Stimulated activated naive B cell treated with anti-CD40 and anti-IgM and Interleukin-4, amounts not matched to agents 10 μg/mL and 1 μg/mL and 100 μg/mL, for 72 hours (primary cell): ENCODE measurements around the gene MSI2.
A peak's percentile ranks its signal among the peaks of the same experiment; 100 is the strongest.

Experiments
- ATAC-seq, 2 donors: fragments of 150-1000 bp; cut with Tn5 transposase; replicated peaks; 2 replicates each; pipeline ENCODE4 v1.10.0; 2021; ENCODE audit warnings: moderate library complexity in 1 of 2
- DNase-seq: peaks from one replicate; pipeline ENCODE4 v3.0.0; 2021
- H3K27ac Mint-ChIP-seq: one replicate; pipeline ENCODE4 v1.8.0; 2022; ENCODE audit warnings: mild to moderate bottlenecking, mixed read lengths
- H3K27me3 Mint-ChIP-seq, 2 donors: one replicate each; pipeline ENCODE4 v1.8.0; 2022; ENCODE audit warnings: mixed read lengths in 2 of 2
- H3K36me3 Mint-ChIP-seq, 2 donors: one replicate each; pipeline ENCODE4 v1.8.0; 2022; ENCODE audit warnings: mixed read lengths in 2 of 2, mild to moderate bottlenecking in 1 of 2
- H3K4me1 Mint-ChIP-seq, 2 donors: one replicate each; pipeline ENCODE4 v1.8.0; 2022; ENCODE audit warnings: mixed read lengths in 2 of 2, mild to moderate bottlenecking in 1 of 2
- H3K4me3 Mint-ChIP-seq, 2 donors: one replicate each; pipeline ENCODE4 v1.8.0; 2022; ENCODE audit warnings: mild to moderate bottlenecking in 2 of 2, mixed read lengths in 2 of 2, moderate library complexity in 1 of 2
- H3K9me3 Mint-ChIP-seq, 2 donors: one replicate each; pipeline ENCODE4 v1.8.0; 2022; ENCODE audit warnings: mixed read lengths in 2 of 2, mild to moderate bottlenecking in 1 of 2

Gene MSI2

DNA sequence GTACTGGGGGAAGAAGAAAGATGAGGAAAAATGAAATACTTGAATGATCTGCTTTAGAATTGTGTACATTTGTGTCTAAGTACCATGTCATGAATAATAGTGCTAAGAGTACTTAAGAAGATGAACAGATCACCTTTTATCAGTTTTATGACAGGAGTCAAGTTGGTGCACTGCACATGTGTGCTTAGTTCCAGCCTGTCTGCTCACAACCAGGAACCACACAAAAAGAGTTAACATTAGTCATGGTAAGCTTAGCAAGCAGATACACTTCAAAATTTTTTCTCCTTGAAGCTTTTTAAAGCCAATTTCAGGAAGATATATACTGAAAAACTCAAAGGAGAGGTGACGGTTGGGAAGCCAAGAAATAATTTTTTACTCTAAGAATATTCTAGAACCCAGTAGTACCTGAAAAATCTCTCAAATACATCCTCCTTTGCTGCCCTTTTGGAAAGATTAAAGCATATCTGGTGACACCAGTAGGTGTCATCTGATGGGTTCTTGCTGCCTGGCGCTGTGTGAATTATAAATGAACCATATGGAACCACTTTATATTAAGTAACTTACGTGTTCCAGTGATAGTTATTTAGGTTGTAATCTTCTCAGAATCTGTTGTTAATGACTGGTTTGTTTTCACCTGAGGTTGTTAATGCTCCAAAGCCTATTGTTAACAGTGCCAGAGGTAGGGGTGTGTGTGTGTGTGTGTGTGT is 93.4 kb downstream of the MSI2 start:
- peaks cover 18 to 24% of the 10 kb centered on the region in 2 donors for H3K4me1 Mint-ChIP-seq

DNA sequence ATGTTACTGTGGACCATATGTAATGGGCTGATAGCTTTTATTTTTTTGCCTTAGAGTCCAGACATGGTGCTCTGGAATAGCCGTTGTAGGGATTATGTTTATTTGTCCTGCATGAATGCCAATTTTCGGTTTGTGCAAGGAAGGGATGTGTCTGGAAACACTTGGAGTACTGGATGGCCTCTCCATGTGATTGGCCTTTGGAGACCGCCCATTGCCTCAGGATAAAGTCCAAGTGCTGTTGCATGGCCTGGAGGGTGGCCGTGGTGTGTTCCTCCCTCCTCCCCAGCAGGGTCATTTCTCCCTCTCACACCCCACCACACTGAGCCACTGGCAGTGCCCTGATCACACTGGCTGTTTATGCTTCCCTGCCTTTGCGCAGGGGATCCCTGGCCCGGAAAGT is 93.9 kb downstream of the MSI2 start:
- H3K27ac Mint-ChIP-seq, result no peak overlapping the region
- no peak for ATAC-seq
- H3K27me3 Mint-ChIP-seq, result no peaks in the 10 kb centered on the region
- H3K9me3 Mint-ChIP-seq, result no peaks in the 10 kb centered on the region
- H3K4me3 Mint-ChIP-seq, result no peak overlapping the region
- no peak for DNase-seq
- peaks cover 40 to 60% of the 10 kb centered on the region in 2 donors for H3K36me3 Mint-ChIP-seq
- peaks cover 21 to 30% of the 10 kb centered on the region in 2 donors for H3K4me1 Mint-ChIP-seq

More for the DNA sequence above, 93.4 kb downstream of the MSI2 start:
- Mint-ChIP-seq H3K4me3 (no peak overlapping the region), H3K9me3 (no peaks in the 10 kb centered on the region), H3K27me3 (no peaks in the 10 kb centered on the region), H3K36me3 (peaks cover 37 to 57% of the 10 kb centered on the region in 2 donors), H3K27ac (no peak overlapping the region)
- DNase-seq (no peak), ATAC-seq (no peak)

DNA sequence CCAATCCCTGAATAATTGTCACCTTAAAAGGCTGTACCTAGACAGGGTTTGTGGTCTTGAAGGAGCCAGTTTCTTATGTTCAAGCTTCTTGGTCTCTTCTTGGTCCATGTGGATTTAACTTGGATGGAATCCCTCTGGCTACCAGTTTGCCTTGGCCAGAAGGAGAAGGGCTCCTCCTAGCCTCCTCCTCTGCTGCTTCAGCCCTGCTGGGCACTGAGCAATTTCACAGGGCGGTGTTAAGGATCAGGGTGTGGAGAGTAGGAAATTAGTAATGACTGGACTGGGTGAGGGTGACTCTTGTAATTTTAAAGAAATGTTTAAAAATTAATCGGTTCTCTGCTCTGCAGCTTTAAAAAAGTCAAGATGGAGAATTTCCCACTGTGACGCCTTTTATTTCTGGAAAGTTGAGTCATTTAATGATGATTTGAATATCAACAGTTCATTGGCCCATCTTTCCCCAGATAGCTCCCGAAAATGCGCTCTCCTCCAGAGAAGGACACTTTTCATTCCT is 96.4 kb downstream of the MSI2 start:
- Mint-ChIP-seq H3K36me3 (peaks cover 37 to 45% of the 10 kb centered on the region in 2 donors), H3K27ac (no peak overlapping the region), H3K4me3 (no peak overlapping the region), H3K4me1 (peaks cover 41 to 53% of the 10 kb centered on the region in 2 donors), H3K9me3 (no peaks in the 10 kb centered on the region), H3K27me3 (no peaks in the 10 kb centered on the region)
- ATAC-seq, result no peak
- no peak for DNase-seq

DNA sequence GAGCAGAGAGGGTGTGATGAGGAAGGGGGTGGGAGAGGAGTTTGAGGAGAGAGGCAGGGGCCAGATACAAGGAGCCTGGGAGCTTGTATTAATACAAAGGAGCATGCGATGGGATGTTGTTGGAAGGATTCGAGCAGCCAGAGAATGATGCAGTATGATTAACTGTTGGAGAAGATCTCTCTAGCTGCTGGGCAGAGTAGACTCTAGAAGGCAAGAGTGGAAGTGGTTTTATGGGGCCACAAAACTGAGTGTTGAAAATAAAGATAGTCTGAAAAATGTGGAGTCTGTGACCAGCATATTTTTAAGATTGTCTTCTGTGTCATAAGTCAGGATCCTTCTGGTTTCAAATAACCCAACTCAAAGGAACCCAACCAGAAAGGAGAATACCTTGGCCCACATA is 98.3 kb downstream of the MSI2 start:
- Mint-ChIP-seq H3K4me1 (peaks cover 46 to 61% of the 10 kb centered on the region in 2 donors), H3K4me3 (no peak overlapping the region), H3K27ac (peak overlapping the region; percentile 6), H3K9me3 (no peaks in the 10 kb centered on the region), H3K36me3 (peaks cover 26 to 32% of the 10 kb centered on the region in 2 donors), H3K27me3 (no peaks in the 10 kb centered on the region)
- no peak for DNase-seq
- ATAC-seq, result no peak

DNA sequence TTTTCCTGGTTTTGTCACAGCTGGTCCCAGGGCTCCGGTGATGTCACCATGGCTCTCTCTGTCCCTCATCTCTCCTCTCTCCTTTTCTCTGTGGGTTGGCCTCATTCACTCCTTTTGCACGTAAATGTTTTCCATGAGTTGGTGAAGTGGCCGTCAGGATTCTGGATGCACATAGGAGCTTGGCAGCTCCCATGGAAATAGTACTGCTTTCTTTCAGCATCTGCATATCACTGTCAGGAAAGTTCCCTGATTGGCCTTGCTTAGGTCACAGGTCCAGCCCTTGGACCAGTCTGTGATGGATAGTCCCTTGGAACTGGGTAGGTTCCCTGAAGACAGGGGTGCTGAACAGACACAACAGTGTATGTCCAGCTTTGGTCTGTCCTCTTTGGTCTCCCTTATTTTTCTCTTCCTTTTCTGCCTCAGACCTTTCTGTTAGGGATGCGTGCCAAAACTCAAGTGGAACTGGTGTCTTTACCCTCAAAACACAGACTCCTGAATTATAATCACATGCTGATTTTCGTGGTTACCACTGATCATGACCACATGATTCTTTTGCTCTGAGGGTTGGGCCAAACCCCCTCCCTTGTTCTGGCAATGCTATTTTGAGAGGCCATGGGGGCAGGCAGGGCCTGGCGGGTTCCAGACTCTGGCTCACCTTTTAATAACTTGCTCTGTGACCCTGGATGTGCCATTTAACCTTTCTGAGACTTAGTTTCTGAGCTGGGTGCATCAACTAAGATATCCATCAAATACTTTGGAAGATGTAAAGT is 99.0 kb downstream of the MSI2 start:
- peaks cover 48 to 67% of the 10 kb centered on the region in 2 donors for H3K4me1 Mint-ChIP-seq

DNA sequence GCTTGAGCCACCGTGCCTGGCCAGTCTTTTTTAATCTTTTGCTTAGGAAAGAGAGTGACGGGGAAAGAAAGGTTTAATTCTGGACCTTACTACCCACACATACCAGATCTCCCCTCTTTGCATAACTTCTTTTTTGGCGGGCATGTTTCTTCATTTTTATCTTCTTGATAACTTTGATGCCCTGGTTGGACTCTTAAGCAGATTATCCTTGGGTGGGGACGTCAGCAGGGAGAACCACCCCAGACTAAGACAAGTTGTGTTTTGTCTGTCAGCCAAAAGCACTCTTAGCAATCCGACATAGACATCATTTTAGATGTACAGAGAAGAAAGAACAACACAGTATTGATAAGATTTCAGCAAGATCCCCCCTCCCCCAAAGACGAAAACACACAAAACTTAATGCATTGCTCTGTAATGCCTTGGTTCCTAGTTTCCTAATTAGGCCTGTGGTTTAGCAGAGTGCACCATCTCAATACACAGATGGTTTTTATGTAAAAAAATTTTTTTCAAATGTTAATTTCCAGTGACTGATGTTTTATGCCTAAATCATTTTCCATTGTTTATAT is 99.9 kb downstream of the MSI2 start:
- Mint-ChIP-seq H3K4me3 (peak overlapping the region; percentile 80), H3K4me1 (peaks cover 46 to 68% of the 10 kb centered on the region in 2 donors), H3K27me3 (no peaks in the 10 kb centered on the region), H3K9me3 (no peaks in the 10 kb centered on the region), H3K36me3 (peaks cover 18 to 24% of the 10 kb centered on the region in 2 donors), H3K27ac (peak overlapping the region; percentile 45)
- ATAC-seq (peak in 1 of 2 donors; percentile 30), DNase-seq (no peak)

More for the DNA sequence above, 99.0 kb downstream of the MSI2 start:
- no peak for DNase-seq
- peak in 1 of 2 donors; percentile 17 for ATAC-seq
- Mint-ChIP-seq H3K36me3 (peaks cover 26 to 32% of the 10 kb centered on the region in 2 donors), H3K27me3 (no peaks in the 10 kb centered on the region), H3K27ac (peak overlapping the region; percentile 25), H3K4me3 (no peak overlapping the region), H3K9me3 (no peaks in the 10 kb centered on the region)

DNA sequence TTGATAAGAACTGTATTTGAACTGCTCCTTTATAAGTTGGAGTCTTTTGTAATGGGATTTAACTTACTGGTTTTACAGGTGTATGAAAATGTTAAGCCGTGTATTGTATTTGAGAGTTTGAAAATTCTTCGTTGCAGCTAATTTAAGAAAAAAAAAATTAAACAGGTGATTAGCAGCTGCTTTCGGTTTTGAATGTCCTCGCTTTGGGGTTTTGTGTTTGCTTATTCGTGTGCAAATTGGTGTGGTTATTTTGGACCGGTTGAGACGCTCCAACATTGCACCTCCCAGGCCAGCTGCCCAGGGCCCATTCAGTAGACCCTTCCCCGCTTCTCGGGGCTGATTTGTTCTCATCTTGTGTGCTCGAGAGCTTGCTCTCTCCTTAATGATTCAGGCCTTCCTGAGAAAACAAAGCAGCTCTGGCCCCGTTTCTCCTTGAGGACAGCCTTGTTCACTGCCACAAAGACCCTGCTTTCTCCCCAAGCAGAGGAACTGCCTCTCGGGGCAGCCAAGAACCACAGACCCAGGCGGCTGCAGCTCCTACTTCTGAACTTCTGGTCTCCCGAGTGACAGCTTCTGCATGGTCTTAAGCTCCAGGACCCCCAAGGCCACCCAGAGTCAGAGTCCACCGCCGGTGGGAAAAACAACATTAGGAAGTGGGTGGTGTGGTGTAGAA is 100.5 kb downstream of the MSI2 start:
- Mint-ChIP-seq H3K4me3 (peak overlapping the region; percentile 80), H3K9me3 (no peaks in the 10 kb centered on the region), H3K4me1 (peaks cover 46 to 68% of the 10 kb centered on the region in 2 donors), H3K27me3 (no peaks in the 10 kb centered on the region), H3K36me3 (peaks cover 12 to 20% of the 10 kb centered on the region in 2 donors), H3K27ac (peak overlapping the region; percentile 90)
- ATAC-seq (peak; percentile 16 to 29), DNase-seq (no peak)

DNA sequence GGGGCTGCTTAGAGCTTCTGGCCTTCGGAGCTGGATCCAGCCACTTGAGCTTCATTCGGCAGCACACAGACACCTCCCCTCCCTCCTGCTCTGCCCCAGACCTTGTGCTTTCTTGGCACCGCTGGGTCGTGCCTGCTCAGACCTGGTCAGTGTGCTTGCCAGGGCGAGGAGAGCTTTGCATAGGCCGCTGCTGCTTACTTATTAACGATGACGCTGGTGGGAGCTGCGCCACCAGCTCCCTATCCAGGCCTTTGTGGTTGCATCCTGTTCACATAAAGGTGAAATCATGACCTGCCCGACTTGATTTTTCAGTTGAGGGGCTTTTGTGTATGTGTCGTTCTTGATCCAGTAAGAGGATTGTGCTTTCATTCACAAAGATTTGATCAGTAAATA is 101.1 kb downstream of the MSI2 start:
- peaks cover 10 to 19% of the 10 kb centered on the region in 2 donors for H3K36me3 Mint-ChIP-seq
- H3K27me3 Mint-ChIP-seq, result no peaks in the 10 kb centered on the region
- peak overlapping the region; percentile 80 for H3K4me3 Mint-ChIP-seq
- ATAC-seq, result peak; percentile 61 to 70
- DNase-seq, result peak; percentile 26
- H3K9me3 Mint-ChIP-seq, result no peaks in the 10 kb centered on the region
- H3K4me1 Mint-ChIP-seq, result peaks cover 46 to 68% of the 10 kb centered on the region in 2 donors
- peak overlapping the region; percentile 90 for H3K27ac Mint-ChIP-seq

DNA sequence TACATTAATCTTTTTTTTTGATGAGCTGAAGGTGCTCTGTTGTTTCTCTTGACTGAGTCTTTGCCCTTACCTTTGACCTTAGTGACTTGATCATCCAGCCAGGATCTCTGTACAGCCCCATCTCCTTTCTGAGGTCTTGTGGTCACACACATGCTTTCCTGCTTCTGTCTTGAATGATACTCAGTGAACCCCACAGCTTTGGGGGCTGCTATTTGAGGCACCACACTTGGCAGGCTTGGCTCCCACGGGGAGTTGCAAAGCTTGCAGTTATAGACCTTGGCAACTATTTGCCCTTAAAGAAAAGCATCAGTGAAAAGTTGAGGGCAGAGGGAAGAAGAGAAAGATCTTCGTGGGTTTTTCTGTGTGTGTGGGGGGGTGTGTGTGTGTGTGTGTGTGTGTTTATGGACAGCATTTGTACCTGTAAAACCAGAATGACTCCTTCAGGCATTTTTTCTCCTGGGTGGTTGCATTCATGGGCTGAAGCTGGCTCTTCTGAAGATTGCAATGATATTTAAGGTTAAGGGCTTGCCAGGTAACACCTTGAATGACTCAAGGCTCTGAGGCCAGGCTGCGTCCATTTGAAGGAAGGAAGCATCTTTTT is 101.6 kb downstream of the MSI2 start:
- peak; percentile 48 for DNase-seq
- peak overlapping the region; percentile 90 for H3K27ac Mint-ChIP-seq

DNA sequence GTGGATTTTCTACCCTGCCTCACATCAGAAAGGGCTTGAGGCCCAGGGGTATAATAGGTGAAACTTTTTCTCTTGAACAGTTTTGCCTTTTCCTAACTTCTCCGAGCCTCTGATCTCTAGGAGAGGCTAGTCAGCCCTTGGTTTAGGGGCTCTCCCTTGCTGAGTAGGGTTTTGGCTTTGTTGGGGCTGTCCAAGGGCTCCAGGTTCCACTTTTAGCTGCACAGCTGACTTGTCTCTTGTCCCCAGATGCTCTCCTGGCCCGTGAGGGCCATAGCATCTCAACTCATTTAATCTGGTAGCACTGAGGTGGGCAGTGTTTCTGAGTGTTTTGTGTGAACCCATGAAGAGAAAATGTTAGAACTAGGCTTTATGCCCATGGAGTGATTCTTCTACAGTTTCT is 103.9 kb downstream of the MSI2 start:
- H3K36me3 Mint-ChIP-seq, result peaks cover 13 to 20% of the 10 kb centered on the region in 2 donors
- peaks cover 37 to 60% of the 10 kb centered on the region in 2 donors for H3K4me1 Mint-ChIP-seq
- no peak for DNase-seq
- H3K27me3 Mint-ChIP-seq, result no peaks in the 10 kb centered on the region
- no peak for ATAC-seq
- H3K4me3 Mint-ChIP-seq, result no peak overlapping the region
- no peak overlapping the region for H3K27ac Mint-ChIP-seq
- H3K9me3 Mint-ChIP-seq, result no peaks in the 10 kb centered on the region

More for the DNA sequence above, 101.6 kb downstream of the MSI2 start:
- H3K9me3 Mint-ChIP-seq, result no peaks in the 10 kb centered on the region
- no peaks in the 10 kb centered on the region for H3K27me3 Mint-ChIP-seq
- H3K4me1 Mint-ChIP-seq, result peaks cover 46 to 68% of the 10 kb centered on the region in 2 donors
- H3K4me3 Mint-ChIP-seq, result peak overlapping the region; percentile 80
- peaks cover 12 to 23% of the 10 kb centered on the region in 2 donors for H3K36me3 Mint-ChIP-seq
- ATAC-seq, result peak; percentile 83 to 85

DNA sequence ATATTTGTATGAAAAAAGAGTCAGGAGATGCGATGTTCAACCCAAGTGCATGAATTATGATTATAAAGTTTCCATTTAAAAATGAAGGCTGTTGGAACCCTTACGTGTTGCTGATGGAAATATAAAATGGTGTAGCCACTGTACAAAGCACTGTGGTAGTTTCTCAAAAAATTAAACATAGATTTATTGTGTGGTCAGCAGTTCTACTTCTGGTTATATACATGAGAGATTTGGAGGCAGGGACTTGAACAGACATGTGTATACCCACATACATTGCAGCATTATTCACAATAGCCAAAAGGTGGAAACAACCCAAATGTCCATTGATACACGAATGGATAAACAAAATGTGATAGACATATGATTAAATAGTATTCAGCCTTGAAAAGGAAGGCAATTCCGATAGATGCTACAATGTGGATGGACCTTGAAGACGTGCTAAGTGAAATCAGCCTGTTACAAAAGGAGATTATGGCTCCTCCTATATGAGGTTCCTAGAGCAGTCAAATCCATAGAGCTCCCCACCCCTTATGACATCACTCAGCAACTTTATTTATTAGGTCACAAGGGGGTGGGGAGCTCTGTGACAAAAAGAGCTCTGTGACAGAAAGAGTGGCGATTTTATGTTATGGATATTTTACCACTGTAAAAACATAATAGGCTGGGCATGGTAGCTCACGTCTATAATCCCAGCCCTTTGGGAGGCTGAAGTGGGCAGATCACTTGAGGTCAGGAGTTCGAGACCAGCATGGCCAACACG is 106.7 kb downstream of the MSI2 start:
- Mint-ChIP-seq H3K4me3 (no peak overlapping the region), H3K9me3 (no peaks in the 10 kb centered on the region), H3K27me3 (no peaks in the 10 kb centered on the region), H3K4me1 (peaks cover 36 to 60% of the 10 kb centered on the region in 2 donors), H3K36me3 (peaks cover 13 to 25% of the 10 kb centered on the region in 2 donors), H3K27ac (no peak overlapping the region)
- no peak for ATAC-seq
- DNase-seq, result no peak

DNA sequence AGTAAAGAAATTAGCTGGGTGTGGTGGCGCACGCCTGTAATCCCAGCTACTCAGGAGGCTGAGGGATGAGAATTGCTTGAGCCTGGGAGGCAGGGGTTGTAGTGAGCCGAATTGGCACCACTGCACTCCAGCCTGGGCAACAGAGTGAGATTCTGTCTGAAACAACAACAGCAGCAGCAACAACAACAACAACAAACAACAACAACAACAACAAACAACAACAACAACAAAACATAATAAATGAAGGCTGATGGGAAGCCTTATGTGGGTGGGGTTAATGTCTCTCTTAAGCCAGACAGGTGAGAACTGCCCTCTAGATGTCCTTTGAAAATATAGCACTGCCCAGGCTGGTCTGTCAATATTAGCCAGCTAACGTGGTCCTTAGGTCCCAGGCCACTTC is 107.3 kb downstream of the MSI2 start:
- Mint-ChIP-seq H3K4me3 (no peak overlapping the region), H3K4me1 (peaks cover 32 to 59% of the 10 kb centered on the region in 2 donors)

More for the DNA sequence above, 107.3 kb downstream of the MSI2 start:
- Mint-ChIP-seq H3K27me3 (no peaks in the 10 kb centered on the region), H3K36me3 (peaks cover 10 to 19% of the 10 kb centered on the region in 2 donors), H3K27ac (no peak overlapping the region), H3K9me3 (no peaks in the 10 kb centered on the region)
- ATAC-seq (no peak), DNase-seq (no peak)
